RPMI7951 (cell line): Measurements from ENCODE around the gene KIF26A. TPM values are rescaled to one million over a fixed set of nuclear protein-coding genes. Genes with fewer than 3 reads are reported as not detected.

ENCODE experiments used
- DNase-seq: peaks from one replicate; pipeline ENCODE4 v3.0.0-alpha.2; 2012; ENCODE audit warnings: low read depth
- total RNA-seq: library from RNA; depleted of rRNA; stranded (reverse); fragments of >200 nt; shearing (Covaris generic); gene quantifications from 2 replicates; pipeline ENCODE4 v1.2.3, GENCODE V29; 2014

KIF26A gene
- total RNA-seq, 1 experiment from 2014 or later: not detected

DNA sequence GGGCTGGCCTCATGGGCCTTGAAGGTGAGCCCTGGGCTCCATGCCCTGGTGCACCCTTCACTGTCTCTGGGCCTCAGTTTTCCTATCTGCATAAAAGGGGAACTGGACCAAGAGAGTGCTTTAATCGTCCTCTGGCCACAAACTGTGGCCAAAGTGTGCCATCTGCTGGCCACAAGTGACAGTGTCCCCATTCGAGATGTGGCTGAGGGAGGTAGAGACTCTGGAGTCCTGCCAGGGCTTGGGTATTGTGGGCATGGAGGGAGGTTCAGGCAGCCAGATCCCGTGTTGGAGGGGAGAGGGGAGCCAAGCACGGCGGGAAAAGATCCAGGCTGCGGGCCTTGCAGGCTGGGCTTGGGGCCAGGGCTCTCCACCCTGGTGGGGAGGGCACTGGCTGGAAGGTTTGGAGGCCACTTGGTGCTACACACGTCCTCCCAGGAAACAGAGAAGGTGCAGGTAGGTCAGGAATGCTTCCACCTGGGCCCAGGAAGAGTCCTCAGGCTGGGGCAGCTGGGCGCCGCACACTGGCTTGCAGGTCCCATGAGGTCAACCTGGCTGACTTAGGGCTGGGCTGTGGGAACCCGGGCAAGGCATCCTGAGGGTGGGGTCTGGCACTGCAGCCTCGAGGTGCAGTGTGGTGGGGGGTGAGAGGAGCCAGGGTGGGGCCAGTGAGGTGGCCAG lies 7.3 kb upstream of the KIF26A start:
- peak; percentile 24 for DNase-seq

DNA sequence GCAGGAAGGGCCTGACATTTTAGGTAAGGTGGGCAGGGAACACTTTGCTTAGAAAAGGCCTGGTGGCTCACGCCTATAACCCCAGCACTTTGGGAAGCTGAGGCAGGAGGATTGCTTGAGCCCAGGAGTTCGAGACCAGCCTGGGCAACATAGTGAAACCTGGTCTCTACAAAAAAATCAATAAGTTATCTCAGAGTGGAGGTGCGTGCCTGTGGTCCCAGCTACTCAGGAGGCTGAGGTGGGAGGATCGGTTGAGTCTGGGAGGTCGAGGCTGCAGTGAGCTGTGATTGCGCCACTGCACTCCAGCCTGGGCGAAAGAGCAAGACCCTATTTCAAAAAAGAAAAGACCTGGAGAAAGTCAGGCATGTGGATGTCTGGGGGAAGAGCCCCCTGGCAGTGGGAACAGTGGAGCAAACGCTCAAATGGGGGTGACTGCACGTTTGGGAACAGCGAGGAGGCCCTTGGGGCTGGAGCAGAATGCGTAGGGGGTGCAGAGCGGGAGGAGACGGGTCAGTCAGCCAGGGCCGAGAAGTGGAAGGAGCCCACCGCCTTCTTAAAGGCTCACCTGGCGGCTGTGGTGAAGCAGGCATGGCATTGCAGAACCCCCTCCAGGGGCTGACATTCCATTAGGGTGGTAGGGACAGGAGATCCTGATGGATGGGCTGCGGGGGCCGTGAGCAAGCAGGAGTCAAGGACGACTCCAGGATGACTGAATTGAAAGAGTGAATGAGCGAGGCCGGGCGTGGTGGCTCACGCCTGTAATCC lies 6.2 kb upstream of the KIF26A start:
- DNase-seq: no peak

DNA sequence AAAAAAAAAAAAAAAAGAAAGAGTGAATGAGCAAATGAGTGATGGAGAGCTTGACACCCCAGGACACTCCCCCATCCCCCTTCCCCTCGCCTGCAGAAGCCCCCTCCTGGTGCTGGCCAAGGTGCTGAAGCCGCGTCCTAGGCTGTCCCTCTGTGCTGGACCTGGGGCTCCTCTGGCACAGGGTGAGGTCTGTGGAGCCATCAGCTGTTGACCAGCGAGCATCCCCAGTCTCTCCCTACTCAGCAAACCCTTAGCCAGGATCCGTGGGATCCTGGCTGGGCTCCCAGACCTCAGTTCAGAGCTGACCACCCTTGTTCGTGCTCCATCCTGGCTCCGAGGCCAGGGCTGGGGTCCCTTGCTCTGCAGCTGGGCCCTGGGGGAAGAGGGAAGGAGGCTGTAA lies 5.4 kb upstream of the KIF26A start:
- DNase-seq: no peak

DNA sequence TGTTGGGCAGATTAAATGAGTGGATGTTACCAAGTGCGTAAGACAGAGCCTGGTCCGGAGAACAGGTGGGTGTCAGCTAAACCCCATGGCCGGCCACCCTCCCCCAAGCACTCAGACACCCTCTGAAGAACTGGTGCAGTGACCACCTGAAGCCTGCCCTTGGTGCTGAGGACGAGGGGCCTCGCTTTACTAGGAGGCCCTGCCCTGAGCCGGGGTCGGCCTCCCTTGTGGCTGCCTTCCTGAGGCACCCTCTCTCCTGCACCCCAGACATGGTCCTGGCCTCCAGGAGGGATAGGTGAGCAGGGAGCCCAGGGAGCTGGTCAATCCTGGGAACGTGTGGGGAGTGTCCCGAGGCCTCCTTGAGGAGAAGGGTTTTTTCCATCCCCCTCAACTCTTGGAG lies 4.9 kb upstream of the KIF26A start:
- DNase-seq: no peak

DNA sequence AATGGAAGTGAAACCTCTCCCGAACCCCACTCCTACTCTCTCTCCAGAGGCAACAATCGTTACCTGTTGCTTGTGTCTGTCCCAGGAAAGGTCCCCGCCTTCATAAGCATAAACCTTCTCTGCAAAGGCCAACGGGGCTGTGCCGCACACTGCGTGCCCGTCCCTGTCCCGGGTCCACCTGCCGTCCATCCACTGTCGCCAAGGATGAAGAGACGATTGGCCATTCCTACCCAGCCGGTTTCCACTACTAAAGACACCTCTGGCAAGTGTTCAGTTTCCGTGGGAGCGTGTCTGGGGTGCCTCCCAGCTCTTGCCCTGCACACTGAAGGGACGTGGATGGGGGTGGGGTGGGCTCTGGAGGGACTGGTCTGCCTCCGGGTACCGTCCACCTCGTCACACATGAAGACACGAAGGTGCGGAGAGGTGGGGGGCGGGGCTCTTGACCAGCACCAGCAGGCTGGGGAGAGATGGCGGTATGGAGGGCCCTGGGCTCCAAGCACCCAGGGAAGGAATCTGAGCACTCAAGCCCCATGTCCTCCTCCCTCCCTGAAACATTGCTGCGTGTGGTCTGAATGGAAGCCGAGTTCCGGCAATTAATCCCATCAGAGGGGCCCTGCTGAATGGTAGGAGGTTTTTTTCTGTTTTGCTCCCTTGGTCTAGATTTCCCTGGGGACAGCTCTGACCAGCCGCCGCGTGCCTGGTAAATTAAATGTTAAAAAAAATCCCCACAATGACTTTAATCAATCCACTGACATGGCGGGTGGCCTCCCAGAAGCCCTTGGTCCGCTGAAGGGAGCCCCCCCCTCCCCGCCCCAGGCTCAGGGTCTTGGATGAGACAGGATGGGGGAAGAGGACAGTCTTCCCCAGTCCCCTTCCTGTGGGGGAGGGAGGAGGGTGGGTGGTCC lies 4.1 kb upstream of the KIF26A start:
- no peak for DNase-seq

DNA sequence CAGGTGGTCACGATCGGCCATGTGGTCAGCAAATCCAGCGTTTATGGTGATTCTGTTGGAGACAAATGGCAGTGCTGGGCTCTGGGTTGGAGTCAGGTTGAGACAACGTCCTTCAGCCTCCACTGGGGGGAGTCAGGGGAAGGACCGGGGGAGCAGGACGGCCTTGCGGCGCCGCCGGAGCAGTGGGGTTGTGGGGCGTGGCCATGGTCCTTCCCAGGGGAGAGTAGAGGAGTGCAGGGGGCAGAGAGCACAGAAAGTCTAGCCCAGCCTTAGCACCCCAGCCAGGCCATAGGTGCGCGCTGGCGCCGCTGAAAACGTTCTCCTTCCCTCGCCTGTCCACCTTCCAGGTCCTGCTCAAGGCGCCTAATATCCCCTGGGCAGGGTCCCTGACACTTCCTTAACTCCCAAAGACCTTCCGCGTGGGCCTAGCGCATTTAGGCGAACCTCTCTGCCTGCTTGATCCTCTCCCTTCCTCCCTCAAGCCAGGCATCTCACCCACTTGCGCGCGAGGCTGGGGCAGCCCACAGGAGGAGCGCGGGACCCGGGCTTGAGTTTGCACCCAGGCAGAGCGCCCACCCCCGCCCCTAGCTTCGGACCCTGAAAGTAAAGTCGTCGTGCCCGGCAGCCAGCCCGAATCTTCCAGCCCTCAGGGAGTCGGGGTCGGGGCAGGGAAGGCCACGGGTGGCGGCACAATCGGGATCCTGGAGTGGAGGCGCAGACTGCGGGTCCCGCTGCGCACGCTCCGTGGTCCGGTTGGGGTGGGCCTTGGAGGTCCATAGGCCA lies 3.1 kb upstream of the KIF26A start:
- DNase-seq: peak; percentile 8

DNA sequence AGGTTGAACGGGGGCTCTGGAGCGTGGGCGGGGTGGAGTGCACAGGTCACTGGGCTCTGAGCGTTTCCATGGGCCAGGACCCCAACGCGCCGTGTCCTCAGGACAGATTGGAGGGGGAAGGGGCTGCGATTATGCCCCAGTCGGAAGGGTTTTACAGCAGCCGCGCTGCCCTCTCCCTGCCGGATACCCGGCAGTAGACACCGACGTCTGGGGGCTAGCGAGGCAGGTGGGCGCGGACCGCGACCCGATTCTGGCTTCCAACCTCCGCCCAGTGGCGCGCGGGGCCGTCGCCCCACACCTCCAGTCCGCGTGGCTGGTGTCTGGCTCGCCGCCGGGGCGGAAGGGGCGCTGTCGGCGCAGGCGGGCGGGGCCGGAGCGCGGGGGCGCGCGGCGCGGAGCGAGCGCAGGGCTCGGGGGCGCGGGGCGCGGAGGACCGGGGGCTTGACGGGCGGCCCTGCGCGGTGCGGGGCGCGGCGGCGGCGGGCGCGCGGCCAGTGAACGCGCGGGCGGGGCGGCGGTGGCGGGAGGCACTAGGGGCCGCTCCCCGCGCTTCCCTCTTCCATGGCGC lies 2.4 kb upstream of the KIF26A start:
- DNase-seq: no peak

DNA sequence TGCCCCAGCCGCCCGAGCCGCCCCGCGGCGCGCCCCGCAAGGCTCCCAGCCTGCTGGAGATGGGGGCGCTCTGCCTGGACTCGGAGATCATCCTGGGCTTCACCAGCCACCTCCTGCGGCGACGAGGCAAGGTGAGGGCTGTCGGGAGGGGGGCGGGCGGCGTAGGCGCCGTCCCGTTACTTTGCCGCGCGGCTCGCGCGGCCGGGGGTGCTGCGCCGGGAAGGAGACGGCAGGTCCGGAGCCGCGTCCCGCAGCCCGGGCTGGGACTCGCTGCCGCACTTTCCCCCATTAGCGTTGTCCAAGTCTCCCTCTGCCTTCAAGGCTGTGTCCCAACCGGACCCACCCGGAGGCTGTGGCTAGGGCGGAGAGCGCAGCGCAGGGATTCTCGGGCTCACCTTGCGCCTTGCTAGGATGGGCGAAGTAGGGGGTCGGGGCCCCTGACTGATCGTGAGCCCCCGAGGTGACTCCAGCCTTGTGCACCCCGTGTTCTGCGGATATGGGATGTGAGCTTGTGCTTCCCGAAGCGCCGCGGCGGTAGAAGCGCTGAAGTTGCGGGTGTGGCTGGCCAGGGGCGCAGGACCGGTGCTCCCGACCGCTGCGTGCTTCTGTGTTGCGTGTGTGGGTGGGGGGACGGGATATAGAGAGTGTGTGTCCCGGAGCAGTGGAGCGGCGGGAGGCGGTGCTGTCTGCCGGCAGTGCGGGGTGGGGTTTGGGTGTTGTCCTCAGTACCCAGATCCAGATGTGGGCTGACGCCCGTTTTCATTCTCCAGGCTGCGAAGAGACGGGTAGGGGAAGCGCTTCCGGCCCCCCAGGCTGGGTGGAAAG lies 1.7 kb upstream of the KIF26A start:
- no peak for DNase-seq

DNA sequence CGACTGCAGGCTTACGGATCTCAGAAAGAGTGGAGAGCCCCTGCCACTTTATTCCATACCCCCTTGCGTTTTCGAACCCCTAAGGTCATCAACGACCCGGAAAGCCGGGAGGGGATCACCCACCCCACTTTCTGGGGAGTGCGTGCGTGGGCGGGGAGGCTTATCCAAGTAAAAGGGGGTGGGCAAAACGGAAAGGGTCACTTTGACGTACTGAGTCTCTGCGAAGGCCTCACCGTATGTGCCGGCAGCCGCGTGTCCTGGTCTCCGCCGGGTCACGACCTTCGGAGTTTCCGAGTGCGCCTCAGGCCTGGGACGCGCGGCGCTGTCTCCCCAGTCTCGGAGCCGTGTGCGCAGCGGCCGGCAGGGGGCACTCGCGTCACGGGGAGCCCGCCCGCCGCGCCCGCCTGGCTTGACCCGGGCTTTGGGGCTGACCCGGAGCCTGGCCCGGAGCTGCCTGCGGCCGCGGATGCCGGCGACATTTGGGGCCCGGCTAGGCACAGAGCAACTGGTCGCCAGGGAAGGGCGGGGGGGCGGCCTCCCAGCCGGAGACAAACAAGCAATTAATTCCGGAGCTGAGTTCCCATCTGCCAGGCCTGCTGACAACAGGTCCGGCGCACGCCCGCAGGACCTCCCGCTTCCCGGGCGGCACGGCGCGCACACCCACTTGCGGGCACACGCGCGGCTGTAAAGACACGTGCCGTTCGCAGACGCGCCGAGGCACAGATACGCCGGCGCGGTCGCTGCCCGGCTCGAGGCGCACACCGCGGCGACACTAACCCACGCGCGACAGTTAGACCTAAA lies 890 bp upstream of the KIF26A start:
- DNase-seq: peak; percentile 8

DNA sequence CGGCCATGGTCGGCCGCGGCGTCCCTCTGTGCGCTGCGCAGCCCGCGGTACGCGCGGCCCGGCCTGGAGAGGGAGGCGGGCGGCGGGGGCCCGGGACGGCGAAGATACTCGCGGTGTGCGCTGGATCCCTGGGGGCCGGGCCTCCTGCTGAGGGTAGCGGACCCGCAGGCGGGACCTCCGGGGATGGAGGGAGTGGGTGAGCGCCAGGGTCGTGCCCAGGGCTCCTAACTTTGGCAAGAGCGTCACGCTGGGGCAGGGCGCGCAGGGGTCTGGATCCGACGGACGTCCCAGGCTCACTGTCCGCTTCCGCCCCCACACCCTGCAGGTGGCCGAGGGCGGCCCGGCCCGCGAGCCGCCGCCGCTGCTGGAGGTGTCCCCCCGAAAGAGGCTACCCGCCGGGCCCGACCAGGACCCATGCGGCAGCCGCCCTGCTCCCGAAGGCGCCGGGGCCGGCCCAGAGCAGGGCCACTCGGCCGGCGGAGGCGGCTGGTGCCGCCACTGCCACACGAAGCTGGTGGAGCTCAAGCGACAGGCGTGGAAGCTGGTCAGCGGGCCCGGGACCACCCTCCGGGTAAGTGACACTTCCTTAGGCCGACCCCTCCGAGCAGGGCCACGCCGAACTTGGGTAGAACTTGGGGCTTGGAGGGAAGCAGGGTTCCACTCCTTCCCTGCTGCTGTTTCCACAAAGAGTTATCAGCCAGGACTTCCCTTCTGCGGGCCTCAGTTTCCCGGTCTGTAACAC lies 502 bp downstream of the KIF26A start:
- DNase-seq: no peak

DNA sequence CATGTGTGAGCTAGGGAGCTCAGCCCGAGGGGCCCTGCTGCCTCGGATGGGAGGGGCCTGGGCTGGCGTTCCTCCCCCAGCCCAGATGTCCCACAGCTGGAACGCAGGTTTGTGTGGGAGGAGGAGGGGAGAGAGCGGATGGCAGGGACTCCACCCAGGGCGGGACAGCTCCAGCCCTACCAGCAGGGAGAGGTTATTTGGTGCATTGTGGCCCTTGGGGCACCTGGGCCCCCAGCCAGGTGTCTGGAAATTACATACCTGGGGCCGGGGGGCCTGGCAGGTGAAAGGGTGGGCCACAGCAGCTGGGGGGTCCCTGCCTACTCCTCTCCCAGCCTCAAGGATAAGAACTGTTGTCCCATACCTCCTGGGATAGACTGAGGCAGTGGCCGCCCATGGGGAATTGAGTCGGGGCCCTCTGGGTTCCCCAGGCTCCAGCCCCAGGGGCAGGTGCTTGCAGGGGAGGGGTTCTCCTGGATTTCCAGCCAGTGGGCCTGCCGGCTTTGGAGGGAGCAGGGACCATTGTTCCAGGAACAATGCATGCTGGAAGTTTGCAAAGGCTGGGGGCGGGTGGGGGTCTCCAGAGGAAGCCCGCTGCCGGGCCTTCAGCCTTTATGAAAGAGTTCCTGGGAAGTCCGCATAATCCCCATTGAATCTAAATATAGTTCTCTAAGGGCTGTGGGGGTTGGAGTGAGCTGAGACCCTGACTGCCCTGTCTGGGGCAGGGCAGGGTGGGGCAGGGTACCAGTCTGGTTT lies 1.2 kb downstream of the KIF26A start:
- DNase-seq: no peak

DNA sequence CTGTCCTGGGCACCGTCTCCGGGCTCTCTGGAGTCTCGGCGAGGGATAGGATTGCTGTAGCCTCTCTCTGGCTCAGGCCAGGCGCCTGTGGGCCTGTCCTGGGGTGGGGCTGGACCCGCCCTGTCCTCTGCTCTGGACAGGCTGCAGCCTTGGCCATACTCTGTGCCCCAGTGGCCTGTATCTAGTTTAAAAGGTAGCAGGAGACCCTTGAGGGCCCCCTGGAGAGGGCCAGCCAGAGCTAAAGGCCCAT lies 1.8 kb downstream of the KIF26A start:
- no peak for DNase-seq

DNA sequence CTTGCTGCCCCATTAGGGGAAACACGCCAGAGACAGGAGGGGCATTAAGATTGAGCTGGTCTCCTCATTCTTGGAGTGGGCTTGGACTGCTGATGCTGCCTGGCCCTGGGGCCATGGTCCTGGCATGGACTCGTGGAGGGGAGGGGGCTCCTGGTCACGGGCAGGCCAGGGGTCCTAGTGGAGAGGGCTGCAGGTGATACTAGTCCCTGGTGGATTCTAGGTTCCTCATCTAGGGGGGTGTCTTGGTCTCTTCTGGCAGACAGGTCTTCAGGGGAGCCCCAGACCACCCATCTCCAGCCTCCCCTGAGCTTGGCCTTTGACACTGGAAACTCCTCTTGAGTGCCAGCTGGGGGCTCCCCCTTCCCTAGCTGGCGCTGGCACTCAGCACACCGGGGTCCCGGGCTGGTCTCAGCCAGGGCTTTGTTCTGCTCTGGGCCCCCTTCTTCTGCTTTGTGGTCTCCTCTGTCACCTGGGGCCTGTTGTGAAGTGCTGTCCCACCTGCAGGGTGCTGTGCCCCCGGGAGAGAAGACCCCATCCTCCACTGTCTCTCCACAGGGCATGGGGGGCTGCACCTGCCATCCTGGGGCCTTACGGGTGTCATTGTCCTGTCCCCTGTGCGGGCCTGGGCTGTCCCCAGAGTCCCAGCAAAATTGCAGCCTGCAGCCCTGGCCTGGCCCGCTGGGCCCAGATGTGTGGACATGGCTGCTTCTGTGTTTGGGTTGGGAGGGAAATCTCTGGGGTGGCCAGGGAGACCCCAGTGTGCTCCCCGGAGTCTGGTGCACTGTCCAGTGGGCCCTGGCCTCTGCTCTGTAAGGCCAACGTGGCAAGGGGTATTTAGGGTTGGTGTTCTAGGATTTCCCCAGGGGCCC lies 2.3 kb downstream of the KIF26A start:
- no peak for DNase-seq

DNA sequence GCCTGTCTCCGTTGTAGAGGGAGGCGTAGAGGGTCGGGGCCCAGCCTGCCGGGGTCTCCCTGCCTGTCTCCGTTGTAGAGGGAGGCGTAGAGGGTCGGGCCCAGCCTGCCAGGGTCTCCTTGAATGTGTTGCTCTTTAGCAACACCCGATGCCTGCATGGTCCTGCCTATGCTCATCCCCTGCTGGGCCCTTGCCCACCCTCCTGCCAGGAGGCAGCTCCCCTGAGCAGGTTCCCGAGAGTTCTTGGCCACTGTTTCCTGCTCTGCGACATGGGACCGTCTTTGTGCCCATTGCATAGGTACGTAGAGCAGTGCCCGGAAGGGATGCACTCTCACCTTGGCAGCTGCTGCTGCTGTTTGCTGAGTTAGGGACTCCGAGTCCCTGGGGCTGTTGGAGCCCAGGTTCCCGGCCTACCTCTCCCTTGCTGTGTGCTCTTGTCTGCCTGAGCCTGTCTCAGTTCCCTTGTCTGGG lies 3.3 kb downstream of the KIF26A start:
- no peak for DNase-seq

DNA sequence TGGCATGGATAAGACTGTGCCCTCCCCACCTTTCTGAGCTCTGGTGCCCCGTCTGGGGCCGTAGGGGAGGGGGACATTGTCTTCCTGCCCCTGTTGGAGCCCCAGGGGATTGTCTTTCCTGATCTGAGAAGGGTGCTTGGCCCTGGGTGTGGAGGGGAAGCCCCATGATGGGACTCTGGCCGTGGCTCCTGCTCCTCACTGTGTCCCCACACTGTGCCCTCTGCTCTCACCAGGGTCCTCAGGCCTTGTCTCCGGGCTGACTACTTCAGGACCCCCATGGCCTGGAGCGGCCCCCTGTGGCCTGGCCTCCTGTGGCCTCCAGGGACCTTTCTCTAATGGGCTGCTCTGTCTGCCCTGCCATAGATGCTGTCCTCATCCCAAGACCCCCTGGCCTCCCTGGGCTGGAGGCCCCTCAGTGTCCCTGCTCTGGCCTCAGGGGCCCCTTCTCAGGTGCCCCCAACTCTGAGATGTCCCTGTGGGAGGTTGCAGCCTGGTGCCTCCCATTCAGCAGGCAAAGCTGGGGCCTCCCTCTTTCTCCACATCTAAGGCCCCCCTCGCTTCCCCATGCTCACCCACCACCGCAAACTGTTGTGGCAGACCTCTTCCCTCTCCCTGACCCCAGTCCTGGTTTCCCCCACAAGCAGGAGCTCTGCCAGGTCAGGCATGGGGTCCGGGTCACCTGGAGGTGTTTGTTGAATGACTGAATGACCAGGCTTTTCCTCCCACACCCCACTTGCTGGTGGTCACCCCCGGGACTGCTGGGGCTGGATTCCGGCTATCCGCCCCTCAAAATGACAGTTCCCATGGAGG lies 4.0 kb downstream of the KIF26A start:
- no peak for DNase-seq

DNA sequence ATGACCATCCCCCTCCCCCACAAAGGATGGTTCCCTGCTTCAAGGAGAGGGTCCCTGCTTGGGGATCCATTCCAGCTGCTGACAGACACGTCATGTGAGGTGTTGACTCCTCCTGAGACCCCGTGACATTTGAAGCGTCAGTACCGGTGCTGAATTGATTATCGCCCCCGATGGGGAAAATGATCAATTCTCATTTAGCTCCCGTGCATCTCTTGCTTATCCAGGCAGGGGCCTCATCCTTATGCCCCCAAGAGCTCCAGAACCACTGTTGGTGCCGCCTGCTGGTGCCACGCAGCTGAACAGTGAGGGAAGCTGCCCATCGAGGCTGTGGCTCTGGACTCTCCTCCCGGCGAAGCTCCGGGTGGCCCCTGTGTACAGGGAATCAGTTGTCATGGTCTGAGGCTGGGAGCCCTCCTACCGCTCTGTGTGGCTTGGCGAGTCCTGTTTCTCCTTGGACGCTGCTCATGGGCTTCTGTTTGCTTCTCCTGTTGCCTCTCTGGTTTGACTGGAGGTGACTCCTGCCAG lies 4.6 kb downstream of the KIF26A start:
- DNase-seq: no peak
